Sigmoid colon (tissue), 7 donors: Measurements from ENCODE around the gene NUTM2A. TPM values are rescaled to one million over a fixed set of nuclear protein-coding genes. Genes with fewer than 3 reads are reported as not detected.
"Not testable (repeated sequence)": the region's sequence is repeated elsewhere in the genome, so short reads cannot be mapped to it uniquely, and the experiment has no call there.

Experiments
- DNase-seq: peaks from one replicate; pipeline ENCODE4 v3.0.0-alpha.2; 2019
- H3K27ac ChIP-seq, 4 donors: fragments of 200-600 bp; sonication (generic); one replicate each; pipeline ENCODE4 v1.5.1; 2016 to 2019; ENCODE audit warnings: mild to moderate bottlenecking in 1 of 4
- H3K27me3 ChIP-seq, 3 donors: fragments of 200-600 bp; sonication (generic); one replicate each; pipeline ENCODE4 v1.5.1; 2019; ENCODE audit warnings: mild to moderate bottlenecking in 1 of 3
- H3K36me3 ChIP-seq, 4 donors: fragments of 200-600 bp; sonication (generic); one replicate each; pipeline ENCODE4 v1.5.1; 2016 to 2019
- H3K4me1 ChIP-seq, 4 donors: fragments of 200-600 bp; sonication (generic); one replicate each; pipeline ENCODE4 v1.5.1; 2017 to 2019
- H3K4me3 ChIP-seq, 4 donors: fragments of 200-600 bp; sonication (generic); one replicate each; pipeline ENCODE4 v1.5.1; 2017 to 2019; ENCODE audit warnings: mild to moderate bottlenecking in 2 of 4, moderate library complexity in 1 of 4
- H3K9me3 ChIP-seq, 4 donors: fragments of 200-600 bp in 3 of 4; sonication (generic) in 3 of 4; one replicate each; pipeline versions ENCODE4 v1.5.1 to v1.6.1; 2013 to 2019
- WGBS, 2 donors: extraction: QIAGEN DNeasy Blood & Tissue Kit; methylation state at CpG; one replicate each; pipeline ENCODE4 v1.1.7; 2013; 5-methylcytosine and 5-hydroxymethylcytosine counted together
- intact Hi-C: fragments of 100-400 bp; cut with DNase I; formaldehyde crosslinking; loops from one replicate; pipeline ENCODE4 v1.15.1; 2023
- polyA plus RNA-seq, 3 donors: library from polyadenylated mRNA; stranded (reverse); fragments of 200-250 nt; gene quantifications; one replicate each; pipeline ENCODE4 v1.2.3, GENCODE V29; 2013
- total RNA-seq, 4 donors: library from RNA; depleted of rRNA; stranded (reverse); fragments of >200 nt; gene quantifications; one replicate each; pipeline ENCODE4 v1.1.0, GENCODE V29; 2016
- donor health status: healthy with polysubstance abuse.
- donor health status: Bipolar disorder and iron deficiency.
- donor health status: healthy.

Gene NUTM2A
- total RNA-seq (1 to 10 TPM in 3 of 4 donors, under 1 TPM in 1; 0.83 to 2.1 (median 1.3) TPM), polyA plus RNA-seq (1 to 10 TPM in 2 of 3 donors, under 1 TPM in 1; 0.60 to 5.3 (median 4.1) TPM)

GRCh38 chr10:87225148-87225547 is at the start of gene NUTM2A:
Gene NUTM2A (plus strand): TSS chr10:87225448. CDS start chr10:87225831, 383 bp downstream.
- not testable (repeated sequence) for H3K27ac ChIP-seq, H3K27me3 ChIP-seq

DNA sequence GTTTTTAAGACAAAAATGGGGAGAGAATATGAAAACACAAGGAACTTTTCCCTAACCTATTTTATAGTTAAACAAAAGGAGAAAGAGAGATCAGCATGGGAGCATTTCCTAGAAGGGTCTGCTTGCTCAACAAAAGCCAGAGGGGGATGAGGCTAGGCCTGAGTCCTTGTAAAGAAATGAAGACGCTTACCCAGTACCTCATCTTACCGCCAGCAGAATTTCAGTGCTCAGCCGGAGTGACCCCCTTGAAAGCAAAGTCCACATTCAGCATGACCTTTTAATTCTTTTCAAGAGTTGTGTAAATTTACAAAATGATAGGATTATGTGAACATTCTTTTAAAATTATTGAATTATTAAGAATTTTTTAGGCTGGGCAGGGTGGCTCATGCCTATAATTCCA is 47.7 kb upstream of the NUTM2A start:
- H3K27ac ChIP-seq, H3K27me3 ChIP-seq, H3K4me1 ChIP-seq, H3K9me3 ChIP-seq, DNase-seq, H3K36me3 ChIP-seq, H3K4me3 ChIP-seq, intact Hi-C loops: not testable (repeated sequence)
- WGBS, 2 donors: 92 to 97% methylated on average over 2 of the region's 3 CpGs

More at GRCh38 chr10:87225148-87225547, at the start of gene NUTM2A:
- H3K36me3 ChIP-seq, H3K9me3 ChIP-seq, DNase-seq, H3K4me1 ChIP-seq, H3K4me3 ChIP-seq, intact Hi-C loops: not testable (repeated sequence)
- no CpG with 5 or more reads among the region's 3 CpGs for WGBS, 2 donors

GRCh38 chr10:87184421-87184820 is 40.8 kb upstream of the NUTM2A start:
- 71 to 88% methylated on average over 6 of the region's 6 CpGs for WGBS, 2 donors
- H3K27me3 ChIP-seq, DNase-seq, H3K9me3 ChIP-seq, H3K4me3 ChIP-seq, H3K27ac ChIP-seq, H3K4me1 ChIP-seq, intact Hi-C loops: not testable (repeated sequence)
- peaks cover 0 to 16% (median 2%) of the 10 kb centered on the region in 4 donors for H3K36me3 ChIP-seq

- H3K27me3 ChIP-seq, H3K9me3 ChIP-seq, DNase-seq, H3K27ac ChIP-seq, H3K4me3 ChIP-seq, intact Hi-C loops, H3K4me1 ChIP-seq: not testable (repeated sequence)
- peaks cover 0 to 16% (median 2%) of the 10 kb centered on the region in 4 donors for H3K36me3 ChIP-seq
- WGBS, 2 donors: 81 to 91% methylated on average over 3 to 4 of the region's 4 CpGs
Measured at GRCh38 chr10:87186016-87186415, 39.2 kb upstream of the NUTM2A start.

GRCh38 chr10:87187573-87187972 is 37.7 kb upstream of the NUTM2A start:
- H3K4me1 ChIP-seq, DNase-seq, H3K27ac ChIP-seq, H3K9me3 ChIP-seq, H3K4me3 ChIP-seq, intact Hi-C loops, H3K27me3 ChIP-seq: not testable (repeated sequence)
- H3K36me3 ChIP-seq: peaks cover 0 to 20% (median 2%) of the 10 kb centered on the region in 4 donors
- 86 to 95% methylated on average over 3 of the region's 3 CpGs for WGBS, 2 donors

DNA sequence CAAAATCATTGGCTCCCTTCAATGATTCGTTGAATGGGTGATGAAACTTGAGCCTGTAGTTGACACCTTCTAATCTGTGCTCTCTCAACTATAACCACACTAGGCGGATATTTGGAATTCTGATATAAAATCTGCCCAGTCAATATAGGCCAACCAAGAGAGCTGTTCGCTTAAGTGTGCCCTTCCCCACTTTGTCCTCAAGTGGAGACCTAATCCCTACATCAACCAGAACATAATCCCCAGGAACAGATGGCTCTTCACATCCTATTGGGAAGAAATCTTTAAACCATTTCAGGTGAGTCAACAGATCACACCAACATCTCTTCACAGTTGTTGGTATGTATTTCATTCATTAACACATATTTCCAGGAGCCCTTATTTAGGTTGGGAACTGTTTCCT is 33.4 kb upstream of the NUTM2A start:
- DNase-seq, intact Hi-C loops, H3K4me3 ChIP-seq, H3K27me3 ChIP-seq, H3K4me1 ChIP-seq, H3K27ac ChIP-seq, H3K9me3 ChIP-seq: not testable (repeated sequence)
- WGBS, 2 donors: 99% methylated on average over 3 of the region's 3 CpGs
- H3K36me3 ChIP-seq: peaks cover 0 to 19% (median 2%) of the 10 kb centered on the region in 4 donors

DNA sequence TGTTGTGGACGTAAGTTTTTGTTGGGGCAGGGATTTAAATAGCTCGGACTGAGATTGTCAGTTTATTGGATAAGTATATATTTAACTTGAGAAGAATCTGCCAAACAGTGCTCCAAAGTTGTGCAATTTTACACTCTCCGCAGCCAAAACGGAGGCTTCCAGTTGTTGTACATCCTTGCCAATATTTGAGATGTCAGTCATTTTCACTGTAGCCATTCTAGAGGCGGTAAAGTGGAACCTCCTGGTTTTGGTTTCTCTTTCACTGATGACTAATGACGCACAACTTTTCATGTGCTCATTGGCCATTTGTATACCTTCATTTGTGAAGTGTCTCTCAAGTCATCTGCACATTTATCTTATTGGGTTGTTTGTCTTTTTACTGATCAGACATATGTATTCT is 24.3 kb upstream of the NUTM2A start:
- H3K36me3 ChIP-seq, DNase-seq, H3K4me3 ChIP-seq, H3K27me3 ChIP-seq, H3K27ac ChIP-seq, intact Hi-C loops, H3K9me3 ChIP-seq: not testable (repeated sequence)
- WGBS, 2 donors: 43 to 67% methylated on average over 6 of the region's 6 CpGs
- peaks cover 0 to 11% (median 6%) of the 10 kb centered on the region in 4 donors for H3K4me1 ChIP-seq

DNA sequence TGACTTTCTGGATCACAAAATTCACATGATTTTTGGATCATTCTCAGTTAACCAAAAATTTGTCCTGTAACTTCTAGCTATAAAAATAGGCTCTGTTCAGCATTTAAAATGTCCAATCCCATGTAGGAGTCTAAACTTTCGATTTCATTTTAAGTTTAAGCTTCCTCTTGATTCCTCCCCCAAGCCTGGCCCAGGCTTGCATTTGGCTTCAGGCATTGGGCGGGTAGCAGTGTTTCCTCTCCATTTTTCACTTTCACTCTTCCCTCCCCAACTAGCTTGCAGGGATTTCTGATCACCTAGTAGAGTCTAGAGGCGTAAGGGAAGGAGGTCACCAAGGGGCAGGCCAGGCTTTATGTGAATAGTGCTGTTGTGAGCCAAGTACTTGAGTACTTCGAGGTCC is 20.4 kb upstream of the NUTM2A start:
- 31 to 68% methylated on average over 2 of the region's 4 CpGs for WGBS, 2 donors
- H3K36me3 ChIP-seq, H3K27ac ChIP-seq, DNase-seq, intact Hi-C loops, H3K27me3 ChIP-seq, H3K9me3 ChIP-seq, H3K4me3 ChIP-seq: not testable (repeated sequence)
- H3K4me1 ChIP-seq: peaks cover 0 to 11% (median 6%) of the 10 kb centered on the region in 4 donors

- peaks cover 0 to 11% (median 6%) of the 10 kb centered on the region in 4 donors for H3K4me1 ChIP-seq
- H3K4me3 ChIP-seq, H3K9me3 ChIP-seq, intact Hi-C loops, H3K27me3 ChIP-seq, H3K36me3 ChIP-seq, DNase-seq, H3K27ac ChIP-seq: not testable (repeated sequence)
- WGBS, 2 donors: 72 to 86% methylated on average over 4 of the region's 4 CpGs
Measured at GRCh38 chr10:87206922-87207321, 18.3 kb upstream of the NUTM2A start.

GRCh38 chr10:87210309-87210708 is 14.9 kb upstream of the NUTM2A start:
- intact Hi-C loops, H3K4me3 ChIP-seq, H3K27ac ChIP-seq, H3K27me3 ChIP-seq, DNase-seq, H3K4me1 ChIP-seq, H3K36me3 ChIP-seq, H3K9me3 ChIP-seq: not testable (repeated sequence)
- 94 to 95% methylated on average over 5 of the region's 5 CpGs for WGBS, 2 donors

GRCh38 chr10:87211848-87212247 is 13.4 kb upstream of the NUTM2A start:
- DNase-seq, intact Hi-C loops, H3K9me3 ChIP-seq, H3K36me3 ChIP-seq, H3K27ac ChIP-seq, H3K27me3 ChIP-seq, H3K4me1 ChIP-seq, H3K4me3 ChIP-seq: not testable (repeated sequence)
- WGBS, 2 donors: 77 to 85% methylated on average over 2 of the region's 2 CpGs

DNA sequence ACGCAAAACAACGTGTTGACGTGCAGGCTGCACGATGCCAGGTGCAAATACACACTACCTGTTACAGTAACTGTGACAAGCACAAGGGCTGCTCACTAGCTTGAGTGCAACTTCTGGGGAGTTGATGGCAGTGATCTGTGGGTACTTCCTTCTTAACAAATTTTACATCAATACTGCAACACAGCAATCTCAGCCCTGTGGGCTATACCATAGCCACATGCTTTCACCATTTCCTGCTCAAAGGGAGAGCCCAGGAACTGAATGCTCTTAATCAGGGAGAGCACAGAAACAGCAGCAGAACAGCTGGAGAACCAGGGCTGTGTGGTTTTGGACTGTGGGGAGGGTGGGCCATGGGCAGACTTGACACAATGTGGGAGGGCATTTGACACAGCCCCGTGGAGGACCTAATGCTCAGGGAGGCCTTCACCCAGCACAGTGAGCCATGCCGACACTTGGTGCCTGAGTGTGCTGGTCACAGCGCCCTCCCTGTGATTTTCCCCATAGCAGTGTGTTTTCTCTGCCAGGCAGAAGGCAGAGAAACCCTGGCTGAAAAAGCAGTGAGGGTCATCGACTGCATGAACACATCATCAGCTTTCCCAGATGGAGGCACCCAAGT is 12.0 kb upstream of the NUTM2A start:
- H3K27ac ChIP-seq, H3K27me3 ChIP-seq, H3K36me3 ChIP-seq, H3K4me1 ChIP-seq, DNase-seq, H3K4me3 ChIP-seq, intact Hi-C loops, H3K9me3 ChIP-seq: not testable (repeated sequence)
- 78 to 84% methylated on average over 7 of the region's 8 CpGs for WGBS, 2 donors

DNA sequence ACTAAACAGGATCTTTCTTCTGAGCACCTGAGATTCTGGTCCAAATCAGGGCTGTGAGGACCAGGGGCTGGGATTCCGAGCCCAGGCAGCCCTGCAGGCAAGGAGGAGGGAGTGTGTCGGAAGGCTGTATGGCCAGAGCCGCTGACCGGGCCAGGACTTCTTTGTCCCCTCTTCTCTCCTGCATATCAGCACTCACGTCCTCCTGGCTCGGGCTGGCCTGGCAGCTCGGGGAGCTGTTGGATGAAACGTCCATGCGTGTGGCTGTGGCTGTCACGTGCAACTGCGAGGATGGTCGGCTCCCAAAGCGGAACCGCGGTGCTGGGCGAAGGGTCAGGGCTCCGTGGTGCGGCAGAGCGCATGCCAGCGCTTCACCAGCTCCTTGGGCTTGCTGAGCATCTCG is 11.4 kb upstream of the NUTM2A start:
- H3K27ac ChIP-seq, H3K27me3 ChIP-seq, H3K4me3 ChIP-seq, H3K36me3 ChIP-seq, H3K4me1 ChIP-seq, intact Hi-C loops, H3K9me3 ChIP-seq: not testable (repeated sequence)
- DNase-seq: peak; percentile 63
- 91 to 96% methylated on average over 21 of the region's 21 CpGs for WGBS, 2 donors
